ENCODE measurements around the gene GSTP1. TPM values are rescaled to one million over a fixed set of nuclear protein-coding genes. Genes with fewer than 3 reads are reported as not detected.
A peak's percentile ranks its signal among the peaks of the same experiment; 100 is the strongest.

Gene GSTP1
- total and polyA plus RNA-seq, 11 donors = 294 to 830 (median 393) TPM

GRCh38 chr11:67611165-67611564 lies 27.6 kb downstream of the GSTP1 start:
- peaks cover 3 to 39% (median 25%) of the 10 kb centered on the region in 12 donors for H3K4me1 ChIP-seq
- no peak overlapping the region for H3K27ac ChIP-seq
- peaks cover 0 to 52% (median 46%) of the 10 kb centered on the region in 9 donors for H3K36me3 ChIP-seq
- no peak for DNase-seq
- H3K4me3 ChIP-seq = no peak overlapping the region
- H3K9me3 ChIP-seq = no peaks in the 10 kb centered on the region
- H3K27me3 ChIP-seq = peaks cover 0 to 15% (median 0%) of the 10 kb centered on the region in 9 donors
- TF ChIP-seq CTCF (IDR thresholded peaks at IDR 0.05) (no peak), POLR2A (IDR thresholded peaks at IDR 0.05) (no peak)
- intact Hi-C loops (cut with DNase I) = loop anchor here in 1 of 10 donors (5.0 kb wide), 1 partner anchor 51 kb away; no protein-coding TSS in a partner anchor
- 90 to 96% (median 93%) methylated on average over 7 to 14 of the region's 14 CpGs for WGBS, 4 donors
- ATAC-seq = no peak

GRCh38 chr11:67611704-67612587 lies 28.3 kb downstream of the GSTP1 start:
- no peak overlapping the region for H3K27ac ChIP-seq
- no peak for TF ChIP-seq CTCF (IDR thresholded peaks at IDR 0.05)
- no peak for TF ChIP-seq POLR2A (IDR thresholded peaks at IDR 0.05)
- 82 to 89% (median 89%) methylated on average over 24 to 37 of the region's 37 CpGs for WGBS, 4 donors
- H3K36me3 ChIP-seq = peaks cover 0 to 52% (median 46%) of the 10 kb centered on the region in 9 donors
- peaks cover 3 to 44% (median 22%) of the 10 kb centered on the region in 12 donors for H3K4me1 ChIP-seq
- DNase-seq (peak in 1 of 5 donors; percentile 63), ATAC-seq (no peak)
- no peak overlapping the region for H3K4me3 ChIP-seq
- intact Hi-C loops (cut with DNase I) = loop anchor here in 1 of 10 donors (5.0 kb wide), 1 partner anchor 50 kb away; no protein-coding TSS in a partner anchor
- no peaks in the 10 kb centered on the region for H3K9me3 ChIP-seq
- H3K27me3 ChIP-seq = peaks cover 0 to 15% (median 0%) of the 10 kb centered on the region in 9 donors

GRCh38 chr11:67612751-67613150 lies 29.1 kb downstream of the GSTP1 start:
- intact Hi-C loops (cut with DNase I) = loop anchor here in 1 of 10 donors (5.0 kb wide), 1 partner anchor 50 kb away; no protein-coding TSS in a partner anchor
- WGBS, 4 donors = 90 to 93% (median 92%) methylated on average over 11 to 13 of the region's 13 CpGs
- Histone ChIP-seq H3K27me3 (peaks cover 0 to 15% (median 0%) of the 10 kb centered on the region in 9 donors), H3K9me3 (no peaks in the 10 kb centered on the region), H3K4me3 (no peak overlapping the region), H3K4me1 (peaks cover 0 to 46% (median 17%) of the 10 kb centered on the region in 12 donors), H3K27ac (no peak overlapping the region), H3K36me3 (peaks cover 0 to 52% (median 46%) of the 10 kb centered on the region in 9 donors)
- TF ChIP-seq POLR2A (IDR thresholded peaks at IDR 0.05) = no peak
- no peak for TF ChIP-seq CTCF (IDR thresholded peaks at IDR 0.05)
- ATAC-seq (no peak), DNase-seq (peak in 1 of 5 donors; percentile 55)
